Measurements from ENCODE around the gene DIAPH3.

Gene DIAPH3

GRCh38 chr13:60163478-60164233 lies at the start of gene DIAPH3:
DIAPH3 (minus strand) TSS chr13:60163928; CDS start chr13:60163766, 162 bp downstream.
- no peaks in the 10 kb centered on the region for H4K20me1 ChIP-seq (ENCODE audit: insufficient read depth, low read length, poor library complexity, severe bottlenecking)
- TF ChIP-seq CTCF (conservative IDR thresholded peaks at IDR 0.05; ENCODE audit: low read length) (no peak), EZH2phosphoT487 (IDR thresholded peaks at IDR 0.05; ENCODE audit: borderline replicate concordance) (no peak)
- peak within 1 kb of the TSS; percentile 95 for H2AFZ ChIP-seq (ENCODE audit: low read length)
- no peaks in the 10 kb centered on the region for H3F3A ChIP-seq (ENCODE audit: low read depth)
- peak within 1 kb of the TSS; percentile 82 for H3K4me3 ChIP-seq (ENCODE audit: low read length, poor library complexity, severe bottlenecking)
- no peaks in the 10 kb centered on the region for H3K36me3 ChIP-seq (ENCODE audit: insufficient read depth, low read length)
- H3K9me3 ChIP-seq (ENCODE audit: insufficient read depth, low read depth, low read length) = peaks cover 8% of the 10 kb centered on the region; the same call in 1 of the 2 replicates
- peak within 1 kb of the TSS; percentile 87 for H3K4me2 ChIP-seq (ENCODE audit: low read depth, low read length, poor library complexity, severe bottlenecking)
- H3K9ac ChIP-seq (ENCODE audit: low read depth, low read length, poor library complexity, severe bottlenecking) = peak within 1 kb of the TSS; percentile 90
- peaks cover 58% of the 10 kb centered on the region for H3K79me2 ChIP-seq (ENCODE audit: insufficient read depth, low read length)
- H3K9me2 ChIP-seq (replicated peaks; ENCODE audit: low read depth, low read length) = no peaks in the 10 kb centered on the region
- H3K27me3 ChIP-seq (ENCODE audit: insufficient read depth, low read length, poor library complexity, severe bottlenecking) = no peaks in the 10 kb centered on the region
- peaks cover 34% of the 10 kb centered on the region for H3K4me1 ChIP-seq (ENCODE audit: insufficient read depth, low read length, poor library complexity, severe bottlenecking)

- no peaks in the 10 kb centered on the region for H3K27me3 ChIP-seq (ENCODE audit: insufficient read depth, low read length, poor library complexity, severe bottlenecking)
Measured at GRCh38 chr13:60213236-60213744, 49.6 kb upstream of the DIAPH3 start.

GRCh38 chr13:60211548-60211947 lies 47.8 kb upstream of the DIAPH3 start:
- no peak overlapping the region for H3K4me2 ChIP-seq (ENCODE audit: low read depth, low read length, poor library complexity, severe bottlenecking)
- no peaks in the 10 kb centered on the region for H3K9me3 ChIP-seq (ENCODE audit: insufficient read depth, low read depth, low read length)
- no peaks in the 10 kb centered on the region for H3K4me1 ChIP-seq (ENCODE audit: insufficient read depth, low read length, poor library complexity, severe bottlenecking)
- H3K4me3 ChIP-seq (ENCODE audit: low read length, poor library complexity, severe bottlenecking) = no peak overlapping the region
- TF ChIP-seq CTCF (conservative IDR thresholded peaks at IDR 0.05; ENCODE audit: low read length) (no peak), EZH2phosphoT487 (IDR thresholded peaks at IDR 0.05; ENCODE audit: borderline replicate concordance) (no peak)
- no peaks in the 10 kb centered on the region for H3K27me3 ChIP-seq (ENCODE audit: insufficient read depth, low read length, poor library complexity, severe bottlenecking)
- H3K79me2 ChIP-seq (ENCODE audit: insufficient read depth, low read length) = no peaks in the 10 kb centered on the region
- H4K20me1 ChIP-seq (ENCODE audit: insufficient read depth, low read length, poor library complexity, severe bottlenecking) = no peaks in the 10 kb centered on the region
- H3F3A ChIP-seq (ENCODE audit: low read depth) = no peaks in the 10 kb centered on the region
- no peak overlapping the region for H2AFZ ChIP-seq (ENCODE audit: low read length)
- no peak overlapping the region for H3K9ac ChIP-seq (ENCODE audit: low read depth, low read length, poor library complexity, severe bottlenecking)
- no peaks in the 10 kb centered on the region for H3K9me2 ChIP-seq (replicated peaks; ENCODE audit: low read depth, low read length)
- no peaks in the 10 kb centered on the region for H3K36me3 ChIP-seq (ENCODE audit: insufficient read depth, low read length)

More at GRCh38 chr13:60213236-60213744, 49.6 kb upstream of the DIAPH3 start:
- H3K9me3 ChIP-seq (ENCODE audit: insufficient read depth, low read depth, low read length) = no peaks in the 10 kb centered on the region
- no peak overlapping the region for H3K4me2 ChIP-seq (ENCODE audit: low read depth, low read length, poor library complexity, severe bottlenecking)
- no peak for TF ChIP-seq CTCF (conservative IDR thresholded peaks at IDR 0.05; ENCODE audit: low read length)
- no peak for TF ChIP-seq EZH2phosphoT487 (IDR thresholded peaks at IDR 0.05; ENCODE audit: borderline replicate concordance)
- H4K20me1 ChIP-seq (ENCODE audit: insufficient read depth, low read length, poor library complexity, severe bottlenecking) = no peaks in the 10 kb centered on the region
- no peak overlapping the region for H3K4me3 ChIP-seq (ENCODE audit: low read length, poor library complexity, severe bottlenecking)
- no peak overlapping the region for H2AFZ ChIP-seq (ENCODE audit: low read length)
- H3K9me2 ChIP-seq (replicated peaks; ENCODE audit: low read depth, low read length) = no peaks in the 10 kb centered on the region
- peaks cover 7% of the 10 kb centered on the region for H3K4me1 ChIP-seq (ENCODE audit: insufficient read depth, low read length, poor library complexity, severe bottlenecking)
- H3K9ac ChIP-seq (ENCODE audit: low read depth, low read length, poor library complexity, severe bottlenecking) = no peak overlapping the region
- no peaks in the 10 kb centered on the region for H3K79me2 ChIP-seq (ENCODE audit: insufficient read depth, low read length)
- H3F3A ChIP-seq (ENCODE audit: low read depth) = no peaks in the 10 kb centered on the region
- no peaks in the 10 kb centered on the region for H3K36me3 ChIP-seq (ENCODE audit: insufficient read depth, low read length)
